ENCODE results near the gene HS2ST1. TPM values are rescaled to one million over a fixed set of nuclear protein-coding genes. Genes with fewer than 3 reads are reported as not detected.
"Not testable (repeated sequence)": the region's sequence is repeated elsewhere in the genome, so short reads cannot be mapped to it uniquely, and the experiment has no call there.

Gene HS2ST1
- total RNA-seq, 1 donor from 2014 or later = 11.9 TPM

- DNase-seq (ENCODE audit: low read depth in 2 of 2) = peak; percentile 35 to 45
Observed at GRCh38 chr1:87061742-87062156, 147.3 kb downstream of the HS2ST1 start.

GRCh38 chr1:87062687-87063086 lies 148.3 kb downstream of the HS2ST1 start:
- no peak for DNase-seq (ENCODE audit: low read depth in 2 of 2)

GRCh38 chr1:87064309-87064708 lies 149.9 kb downstream of the HS2ST1 start:
- DNase-seq (ENCODE audit: low read depth in 2 of 2) = no peak

- no peak for DNase-seq (ENCODE audit: low read depth in 2 of 2)
Observed at GRCh38 chr1:87064986-87065385, 150.6 kb downstream of the HS2ST1 start.

- DNase-seq (ENCODE audit: low read depth in 2 of 2) = not testable (repeated sequence)
Observed at GRCh38 chr1:87066708-87067107, 152.3 kb downstream of the HS2ST1 start.

GRCh38 chr1:87072411-87072810 lies 158.0 kb downstream of the HS2ST1 start:
- DNase-seq (ENCODE audit: low read depth in 2 of 2) = no peak

GRCh38 chr1:87072904-87073303 lies 158.5 kb downstream of the HS2ST1 start:
- DNase-seq (ENCODE audit: low read depth in 2 of 2) = no peak

GRCh38 chr1:87074001-87074795 lies 159.8 kb downstream of the HS2ST1 start:
- peak in 1 of 2 donors; percentile 31 for DNase-seq (ENCODE audit: low read depth in 2 of 2)

GRCh38 chr1:87077959-87078639 lies 163.7 kb downstream of the HS2ST1 start:
- DNase-seq (ENCODE audit: low read depth in 2 of 2) = peak in 1 of 2 donors; percentile 28

- peak; percentile 43 to 64 for DNase-seq (ENCODE audit: low read depth in 2 of 2)
Observed at GRCh38 chr1:87084244-87084836, 169.9 kb downstream of the HS2ST1 start.

- no peak for DNase-seq (ENCODE audit: low read depth in 2 of 2)
Observed at GRCh38 chr1:87086120-87086519, 171.7 kb downstream of the HS2ST1 start.

GRCh38 chr1:87089070-87089736 lies 174.8 kb downstream of the HS2ST1 start:
- DNase-seq (ENCODE audit: low read depth in 2 of 2) = no peak

- no peak for DNase-seq (ENCODE audit: low read depth in 2 of 2)
Observed at GRCh38 chr1:87089823-87090222, 175.4 kb downstream of the HS2ST1 start.

GRCh38 chr1:87091425-87091824 lies 177.0 kb downstream of the HS2ST1 start:
- DNase-seq (ENCODE audit: low read depth in 2 of 2) = no peak

- no peak for DNase-seq (ENCODE audit: low read depth in 2 of 2)
Observed at GRCh38 chr1:87092846-87093245, 178.4 kb downstream of the HS2ST1 start.

- DNase-seq (ENCODE audit: low read depth in 2 of 2) = peak in 1 of 2 donors; percentile 46
Observed at GRCh38 chr1:87093286-87093685, 178.9 kb downstream of the HS2ST1 start.

GRCh38 chr1:87094238-87094637 lies 179.8 kb downstream of the HS2ST1 start:
- DNase-seq (ENCODE audit: low read depth in 2 of 2) = no peak

GRCh38 chr1:87100271-87100670 lies 185.8 kb downstream of the HS2ST1 start:
- DNase-seq (ENCODE audit: low read depth in 2 of 2) = no peak

- no peak for DNase-seq (ENCODE audit: low read depth in 2 of 2)
Observed at GRCh38 chr1:87103074-87103473, 188.6 kb downstream of the HS2ST1 start.

- no peak for DNase-seq (ENCODE audit: low read depth in 2 of 2)
Observed at GRCh38 chr1:87104140-87104539, 189.7 kb downstream of the HS2ST1 start.

- peak in 1 of 2 donors; percentile 3 for DNase-seq (ENCODE audit: low read depth in 2 of 2)
Observed at GRCh38 chr1:87104945-87105344, 190.5 kb downstream of the HS2ST1 start.

- DNase-seq (ENCODE audit: low read depth in 2 of 2) = no peak
Observed at GRCh38 chr1:87106144-87106543, 191.7 kb downstream of the HS2ST1 start.
